Fibroblast of lung (primary cell): Measurements from ENCODE around the gene TRIM26. TPM values are rescaled to one million over a fixed set of nuclear protein-coding genes. Genes with fewer than 3 reads are reported as not detected.

Experiments used
- DNase-seq, 2 donors: peaks; one replicate each; pipeline versions ENCODE4 v3.0.0 to v3.0.0-alpha.2; 2010; ENCODE audit warnings: low read depth in 2 of 2
- H2AFZ ChIP-seq: 2 replicates; pipeline ENCODE4 v1.5.1; 2012; ENCODE audit warnings: low read length, control low read depth, inconsistent platforms
- H3K27ac ChIP-seq: 2 replicates; pipeline ENCODE4 v1.5.1; 2011; ENCODE audit warnings: low read length, control low read depth; ENCODE audit not compliant: insufficient read depth
- H3K27me3 ChIP-seq: 2 replicates; pipeline ENCODE4 v1.5.1; 2011; ENCODE audit warnings: mild to moderate bottlenecking, low read length; ENCODE audit not compliant: control insufficient read depth, insufficient read depth
- H3K36me3 ChIP-seq: 2 replicates; pipeline ENCODE4 v1.5.1; 2011; ENCODE audit warnings: low read length; ENCODE audit not compliant: control insufficient read depth, insufficient read depth
- H3K4me1 ChIP-seq: 2 replicates; pipeline ENCODE4 v1.5.1; 2011; ENCODE audit warnings: low read length; ENCODE audit not compliant: control insufficient read depth, insufficient read depth; ENCODE audit errors: extremely low read depth
- H3K4me2 ChIP-seq: 2 replicates; pipeline ENCODE4 v1.5.1; 2011; ENCODE audit warnings: low read length, control low read depth; ENCODE audit not compliant: insufficient read depth; ENCODE audit errors: extremely low read depth
- H3K4me3 ChIP-seq, 4 experiments: fragments of 200-600 bp in 1 of 4; sonication (generic) in 1 of 4; replicated peaks in 1 of 4; 2 replicates each; pipeline ENCODE4 v1.5.1; 2011 to 2016; ENCODE audit warnings: low read length in 4 of 4, low read depth in 3 of 4, mild to moderate bottlenecking in 3 of 4, control low read depth in 2 of 4, inconsistent platforms in 1 of 4, mixed read lengths in 1 of 4; ENCODE audit not compliant: insufficient read depth in 1 of 4; ENCODE audit errors: control extremely low read depth in 1 of 4
- H3K79me2 ChIP-seq: 2 replicates; pipeline ENCODE4 v1.5.1; 2012; ENCODE audit warnings: mild to moderate bottlenecking, low read length, inconsistent platforms; ENCODE audit not compliant: control insufficient read depth, insufficient read depth
- H3K9ac ChIP-seq: 2 replicates; pipeline ENCODE4 v1.5.1; 2011; ENCODE audit warnings: mild to moderate bottlenecking, low read length, control low read depth; ENCODE audit not compliant: insufficient read depth
- H3K9me3 ChIP-seq: 2 replicates; pipeline ENCODE4 v1.5.1; 2012; ENCODE audit warnings: low read depth, low read length; ENCODE audit not compliant: control insufficient read depth, insufficient read depth
- H4K20me1 ChIP-seq: 2 replicates; pipeline ENCODE4 v1.5.1; 2011; ENCODE audit warnings: low read length; ENCODE audit not compliant: control insufficient read depth, insufficient read depth; ENCODE audit errors: extremely low read depth
- EZH2 ChIP-seq: IDR thresholded peaks from 2 replicates; pipeline ENCODE4 v1.5.1; 2012; ENCODE audit warnings: low read length, control low read depth, mild to moderate bottlenecking; ENCODE audit errors: missing control alignments
- polyA plus RNA-seq, 2 donors: library from polyadenylated mRNA; depleted of rRNA in 1 of 2; stranded (reverse) in 1 of 2; unstranded in 1 of 2; fragments of >200 nt; gene quantifications; 2 replicates each; pipeline ENCODE4 v1.2.1, GENCODE V29; 2011 to 2012; ENCODE audit warnings: missing spikeins in 1 of 2
- total RNA-seq: library from RNA; depleted of rRNA; stranded (reverse); fragments of >200 nt; gene quantifications from 2 replicates; pipeline ENCODE4 v1.2.1, GENCODE V29; 2014
- TF ChIP-seq, protein P1 (sequence below), 2 donors: IDR thresholded peaks in 1 of 2; conservative IDR thresholded peaks in 1 of 2; 1 replicate in 1 of 2; 2 replicates in 1 of 2; pipeline ENCODE4 v1.5.1; 2011 to 2012; ENCODE audit warnings: low read length in 2 of 2, control low read depth in 1 of 2, inconsistent platforms in 1 of 2, low read depth in 1 of 2, mild to moderate bottlenecking in 1 of 2

Gene TRIM26
- total and polyA plus RNA-seq, 2 donors (not counting 1 experiment from before 2014, with no cell fraction given), result 18.8 to 22.5 TPM

DNA sequence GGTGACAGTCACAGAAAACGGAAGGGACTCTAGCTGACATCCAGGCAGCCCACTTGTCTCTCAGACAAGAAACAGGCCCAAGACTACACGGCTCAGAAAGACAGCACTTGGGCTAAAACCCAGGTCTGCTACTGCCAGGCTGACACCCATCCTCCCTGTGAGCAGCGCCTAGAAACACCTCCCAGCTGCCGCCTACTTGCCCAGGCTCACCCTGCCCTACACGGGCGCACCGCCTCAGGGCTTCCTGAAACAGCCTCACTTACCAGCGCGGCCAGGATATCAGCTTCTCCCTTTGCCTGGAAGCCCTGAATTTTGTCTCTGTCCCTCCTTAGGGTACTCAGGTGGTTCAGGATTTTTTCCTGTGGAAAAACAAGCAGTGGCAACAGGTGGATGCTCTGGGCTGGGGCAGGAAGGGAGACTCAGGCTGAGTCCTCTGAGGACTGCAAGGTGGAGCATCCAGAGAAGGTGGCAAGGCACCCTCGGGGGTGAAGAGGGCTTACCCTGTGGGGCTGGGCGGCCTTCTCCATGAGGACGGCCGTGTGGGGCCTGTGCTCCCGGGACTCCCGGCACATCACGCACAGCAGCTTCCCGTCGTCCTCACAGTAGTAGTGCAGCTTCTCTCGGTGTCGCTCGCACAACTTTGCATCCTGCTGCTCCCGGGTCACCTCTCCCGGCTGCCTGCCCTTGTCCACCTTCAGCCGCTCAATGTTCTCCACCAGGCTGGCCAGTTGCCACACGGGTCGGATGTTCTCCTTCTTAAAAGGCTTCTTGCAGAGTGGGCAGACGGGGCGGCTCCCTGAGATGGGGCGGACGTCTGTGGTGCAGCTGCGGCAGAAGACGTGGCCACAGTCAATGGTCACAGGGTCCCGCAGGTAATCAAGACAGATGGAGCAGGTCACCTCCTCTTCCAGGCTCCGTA is 14.8 kb downstream of the TRIM26 start:
- no peak overlapping the region for H3K27ac ChIP-seq
- H2AFZ ChIP-seq, result no peak overlapping the region
- no peak for DNase-seq
- peaks cover 2% of the 10 kb centered on the region for H3K4me1 ChIP-seq
- H3K36me3 ChIP-seq, result peaks cover 20% of the 10 kb centered on the region
- H3K9me3 ChIP-seq, result no peaks in the 10 kb centered on the region
- no peaks in the 10 kb centered on the region for H3K27me3 ChIP-seq
- H3K4me3 ChIP-seq, result no peak overlapping the region
- H3K79me2 ChIP-seq, result no peaks in the 10 kb centered on the region
- H3K4me2 ChIP-seq, result no peak overlapping the region
- no peak overlapping the region for H3K9ac ChIP-seq
- TF ChIP-seq, protein P1, sequence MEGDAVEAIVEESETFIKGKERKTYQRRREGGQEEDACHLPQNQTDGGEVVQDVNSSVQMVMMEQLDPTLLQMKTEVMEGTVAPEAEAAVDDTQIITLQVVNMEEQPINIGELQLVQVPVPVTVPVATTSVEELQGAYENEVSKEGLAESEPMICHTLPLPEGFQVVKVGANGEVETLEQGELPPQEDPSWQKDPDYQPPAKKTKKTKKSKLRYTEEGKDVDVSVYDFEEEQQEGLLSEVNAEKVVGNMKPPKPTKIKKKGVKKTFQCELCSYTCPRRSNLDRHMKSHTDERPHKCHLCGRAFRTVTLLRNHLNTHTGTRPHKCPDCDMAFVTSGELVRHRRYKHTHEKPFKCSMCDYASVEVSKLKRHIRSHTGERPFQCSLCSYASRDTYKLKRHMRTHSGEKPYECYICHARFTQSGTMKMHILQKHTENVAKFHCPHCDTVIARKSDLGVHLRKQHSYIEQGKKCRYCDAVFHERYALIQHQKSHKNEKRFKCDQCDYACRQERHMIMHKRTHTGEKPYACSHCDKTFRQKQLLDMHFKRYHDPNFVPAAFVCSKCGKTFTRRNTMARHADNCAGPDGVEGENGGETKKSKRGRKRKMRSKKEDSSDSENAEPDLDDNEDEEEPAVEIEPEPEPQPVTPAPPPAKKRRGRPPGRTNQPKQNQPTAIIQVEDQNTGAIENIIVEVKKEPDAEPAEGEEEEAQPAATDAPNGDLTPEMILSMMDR (conservative IDR thresholded peaks at IDR 0.05 in 1 of 2, IDR thresholded peaks at IDR 0.05 in 1 of 2; ENCODE audit: low read depth in 1 of 2, low read length in 2 of 2), result no peak
- no peak for TF ChIP-seq EZH2
- no peaks in the 10 kb centered on the region for H4K20me1 ChIP-seq

DNA sequence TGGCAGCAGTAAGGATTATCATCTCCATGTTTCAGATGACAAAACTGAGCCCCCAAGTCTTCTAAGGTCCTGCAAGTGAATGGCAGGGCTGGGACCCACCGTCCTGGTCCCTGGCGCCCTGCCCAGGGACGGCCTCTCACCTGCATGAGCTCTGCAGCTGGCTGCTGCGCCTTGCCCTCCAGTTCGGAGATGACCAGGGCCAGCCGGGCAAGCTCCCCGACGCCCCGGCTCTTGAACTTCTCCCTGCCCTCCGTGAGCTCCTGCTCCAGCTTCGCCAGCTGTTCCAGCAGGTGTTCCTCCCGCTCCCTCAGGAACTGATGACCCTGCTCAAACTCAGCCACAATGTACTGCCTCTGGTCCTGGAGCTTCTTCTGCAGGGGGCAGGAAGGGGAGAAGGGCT is 16.8 kb downstream of the TRIM26 start:
- no peaks in the 10 kb centered on the region for H3K27me3 ChIP-seq
- no peaks in the 10 kb centered on the region for H3K9me3 ChIP-seq
- H3K4me2 ChIP-seq, result no peak overlapping the region
- H3K27ac ChIP-seq, result no peak overlapping the region
- DNase-seq, result no peak
- no peak for TF ChIP-seq EZH2
- TF ChIP-seq, protein P1 (conservative IDR thresholded peaks at IDR 0.05 in 1 of 2, IDR thresholded peaks at IDR 0.05 in 1 of 2; ENCODE audit: low read depth in 1 of 2, low read length in 2 of 2), result no peak
- no peaks in the 10 kb centered on the region for H3K79me2 ChIP-seq
- no peaks in the 10 kb centered on the region for H4K20me1 ChIP-seq
- peaks cover 2% of the 10 kb centered on the region for H3K4me1 ChIP-seq
- peaks cover 22% of the 10 kb centered on the region for H3K36me3 ChIP-seq
- no peak overlapping the region for H3K4me3 ChIP-seq
- H2AFZ ChIP-seq, result no peak overlapping the region
- no peak overlapping the region for H3K9ac ChIP-seq

DNA sequence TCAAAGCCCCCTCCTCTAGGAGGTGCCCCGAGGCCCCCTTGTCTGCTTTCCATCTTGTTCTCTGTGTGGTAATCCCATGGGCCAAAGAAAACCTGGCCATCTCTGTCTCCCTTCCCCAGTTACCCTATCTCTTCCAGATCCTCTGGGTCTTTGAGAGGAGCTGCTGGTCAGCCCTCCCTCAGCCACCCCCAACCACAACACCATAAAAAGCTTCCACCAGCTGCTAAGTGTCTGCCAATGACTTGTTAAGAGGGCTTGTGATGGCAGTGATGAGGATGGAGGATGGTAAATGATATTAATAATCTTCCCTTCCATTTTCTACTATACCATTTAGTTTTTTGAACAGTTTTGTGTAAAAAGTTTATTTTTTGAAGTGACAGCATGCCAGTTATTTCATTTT is 17.3 kb downstream of the TRIM26 start:
- Histone ChIP-seq H3K9me3 (no peaks in the 10 kb centered on the region), H3K4me1 (peaks cover 2% of the 10 kb centered on the region), H3K79me2 (no peaks in the 10 kb centered on the region), H3K27ac (no peak overlapping the region), H4K20me1 (no peaks in the 10 kb centered on the region), H3K36me3 (peaks cover 22% of the 10 kb centered on the region), H3K27me3 (no peaks in the 10 kb centered on the region), H3K4me2 (no peak overlapping the region), H2AFZ (no peak overlapping the region), H3K4me3 (no peak overlapping the region), H3K9ac (no peak overlapping the region)
- TF ChIP-seq, protein P1 (conservative IDR thresholded peaks at IDR 0.05 in 1 of 2, IDR thresholded peaks at IDR 0.05 in 1 of 2; ENCODE audit: low read depth in 1 of 2, low read length in 2 of 2), result no peak
- no peak for TF ChIP-seq EZH2
- DNase-seq, result no peak
